Measurements from ENCODE around the gene RHOA. TPM values are rescaled to one million over a fixed set of nuclear protein-coding genes. Genes with fewer than 3 reads are reported as not detected.

RHOA gene
- total and polyA plus RNA-seq, 2 of the 13 experiments (the other 11 are each of a cell fraction or from before 2014, with no cell fraction given): 131 to 177 TPM

DNA sequence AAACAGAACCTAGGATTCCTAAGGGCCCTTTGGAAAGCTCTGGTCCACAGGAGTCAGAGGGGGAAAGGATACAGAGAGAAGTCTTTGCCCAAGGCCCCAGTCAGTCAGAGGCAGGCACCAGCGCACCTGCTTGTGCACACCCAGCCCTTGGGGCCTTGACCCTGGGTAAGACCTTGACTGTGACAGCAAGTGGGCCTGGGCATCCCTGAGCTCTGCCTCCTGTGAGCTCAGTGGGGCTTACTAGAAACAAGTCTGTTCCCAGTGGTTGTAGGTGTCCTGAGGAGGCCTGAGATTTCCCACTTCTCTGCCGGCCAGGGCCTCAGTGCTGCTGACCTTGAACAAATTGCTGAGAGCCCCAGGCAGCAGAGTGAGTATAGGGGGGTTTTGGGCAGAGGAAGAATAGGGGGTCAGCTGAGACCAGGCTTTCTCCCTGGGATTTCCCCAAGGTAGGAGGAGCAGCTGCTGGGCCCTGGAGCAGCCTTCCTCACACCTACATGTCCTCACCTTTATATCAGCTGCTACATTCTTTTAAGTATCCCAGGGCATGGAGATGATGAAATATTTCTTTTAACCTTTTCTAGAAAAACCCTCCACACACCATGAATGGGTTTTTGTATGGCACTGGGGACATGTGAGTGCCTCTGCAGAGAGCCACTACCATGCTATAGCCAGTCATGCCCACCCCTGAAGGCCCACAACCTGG lies 48.6 kb upstream of the RHOA start (continued):
- no peak for TF ChIP-seq NFE2L1 (CRISPR knock-in tag; IDR thresholded peaks at IDR 0.05; ENCODE audit: borderline replicate concordance)

DNA sequence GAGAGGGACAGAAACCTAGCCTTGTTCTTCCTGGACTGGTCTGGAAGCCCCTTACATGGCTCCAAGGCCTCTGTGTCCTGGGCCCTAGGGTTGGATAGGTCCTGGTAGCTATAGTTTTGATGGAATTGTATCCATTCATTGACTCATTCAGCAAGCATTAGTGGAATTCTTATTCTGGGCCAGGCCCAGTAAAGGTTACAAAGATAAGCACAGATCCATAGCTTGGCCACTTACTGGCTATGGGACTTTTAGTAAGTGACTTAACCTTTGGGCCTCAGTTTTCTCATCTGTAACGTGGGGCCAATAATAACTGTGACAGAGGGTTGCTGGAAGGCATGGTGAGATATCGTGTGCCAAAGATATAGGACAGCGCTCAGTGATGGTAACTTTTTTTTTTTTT lies 44.7 kb upstream of the RHOA start:
- Histone ChIP-seq H4K20me1 (ENCODE audit: insufficient read depth, low read length) (no peaks in the 10 kb centered on the region), H3K4me1 (ENCODE audit: insufficient read depth, low read length) (peaks cover 63% of the 10 kb centered on the region), H3K9ac (ENCODE audit: insufficient read depth, low read depth, low read length) (no peak overlapping the region), H2AFZ (ENCODE audit: low read length) (no peak overlapping the region), H3K4me3 (replicated peaks in 1 of 3; ENCODE audit: insufficient read depth in 1 of 3, low read depth in 2 of 3, low read length in 3 of 3) (no peak overlapping the region), H3K36me3 (replicated peaks in 1 of 2; ENCODE audit: control insufficient read depth in 1 of 2, insufficient read depth in 2 of 2, low read length in 2 of 2) (no peaks in the 10 kb centered on the region), H3K4me2 (ENCODE audit: low read depth, low read length) (no peak overlapping the region), H3K27ac (ENCODE audit: extremely low read length, insufficient read depth, low read length) (no peak overlapping the region), H3K79me2 (ENCODE audit: insufficient read depth, low read length) (no peaks in the 10 kb centered on the region), H3K27me3 (ENCODE audit: control insufficient read depth in 1 of 2, insufficient read depth in 2 of 2, low read length in 2 of 2) (no peaks in the 10 kb centered on the region), H3K9me3 (ENCODE audit: low read length) (no peaks in the 10 kb centered on the region)
- 82% methylated on average over 2 of the region's 3 CpGs for WGBS (ENCODE audit: low lambda C conversion rate)
- ChIA-PET POLR2A (no interaction called here), CTCF (ENCODE audit: low intra/inter-chr PET ratio, low total read pairs) (no interaction called here)
- FAIRE-seq (no peak), ATAC-seq (no peak), DNase-seq (ENCODE audit: low spot score) (no peak)
- intact Hi-C loops (cut with micrococcal nuclease; ENCODE audit: unreplicated experiment): no loop called here
- TF ChIP-seq KLF9 (CRISPR knock-in tag; IDR thresholded peaks at IDR 0.05; ENCODE audit: low read depth): no peak
- TF ChIP-seq ZNF629 (CRISPR knock-in tag; conservative IDR thresholded peaks at IDR 0.05): peak; percentile 71
- BruUV-seq (replicated peaks): no TSS peak
- in situ Hi-C loops (cut with HindIII; ENCODE audit: extremely low pct_ligation_motif_present, low pct_unique_long_range_greater_than_20kb): no loop called here

DNA sequence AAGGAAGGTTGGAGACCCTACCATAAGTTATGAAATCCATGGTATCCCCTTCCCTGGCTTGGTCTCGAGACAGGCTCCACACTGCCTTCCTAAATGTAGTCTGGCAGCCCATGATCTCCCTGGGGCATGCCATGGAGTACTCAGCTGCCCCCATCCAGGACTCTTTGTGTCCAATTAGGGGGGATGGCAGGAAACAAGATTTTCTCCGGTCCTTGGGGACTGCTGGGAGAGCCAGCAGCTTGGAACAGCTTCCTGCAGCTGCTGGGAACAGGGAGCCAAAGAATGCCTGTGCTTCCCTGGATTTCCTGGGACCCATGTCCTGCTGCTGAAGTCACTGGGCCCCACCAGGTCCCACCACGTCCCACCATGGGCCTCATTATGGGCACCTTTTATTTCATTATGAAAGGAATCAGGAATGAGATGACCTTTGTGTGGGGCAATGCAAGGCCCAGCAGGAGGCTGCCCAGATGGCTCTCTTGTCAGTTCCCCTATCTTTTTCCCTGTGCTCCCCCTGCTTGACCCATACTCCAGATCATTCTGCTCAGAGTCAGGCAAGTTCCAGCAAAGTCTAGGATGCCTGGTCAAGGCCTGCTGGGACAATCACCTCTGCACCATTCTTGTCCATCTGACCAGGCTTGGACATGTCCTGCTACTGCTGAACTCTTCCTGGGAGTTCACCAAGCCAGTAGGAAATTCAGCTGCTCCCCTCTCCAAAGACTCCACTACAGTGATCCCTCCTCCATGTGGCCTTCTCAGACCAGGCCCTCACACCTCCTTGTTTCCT lies 43.3 kb upstream of the RHOA start:
- intact Hi-C loops (cut with micrococcal nuclease; ENCODE audit: unreplicated experiment): loop anchor here (1.0 kb wide), 2 partner anchors 84 to 216 kb away; no protein-coding TSS in a partner anchor
- POLR2A ChIA-PET: interaction anchor here (1.0 to 1.2 kb wide), 4 partner anchors 10 to 45 kb away, joined by 3 to 7 read pairs (median 4); partner anchors contain the start of genes RHOA and TCTA
- FAIRE-seq: no peak
- TF ChIP-seq, protein P1, sequence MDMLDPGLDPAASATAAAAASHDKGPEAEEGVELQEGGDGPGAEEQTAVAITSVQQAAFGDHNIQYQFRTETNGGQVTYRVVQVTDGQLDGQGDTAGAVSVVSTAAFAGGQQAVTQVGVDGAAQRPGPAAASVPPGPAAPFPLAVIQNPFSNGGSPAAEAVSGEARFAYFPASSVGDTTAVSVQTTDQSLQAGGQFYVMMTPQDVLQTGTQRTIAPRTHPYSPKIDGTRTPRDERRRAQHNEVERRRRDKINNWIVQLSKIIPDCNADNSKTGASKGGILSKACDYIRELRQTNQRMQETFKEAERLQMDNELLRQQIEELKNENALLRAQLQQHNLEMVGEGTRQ (IDR thresholded peaks at IDR 0.05; ENCODE audit: low read depth, low read length): no peak
- TF ChIP-seq, protein P1 (CRISPR knock-in tag; IDR thresholded peaks at IDR 0.05; ENCODE audit: borderline replicate concordance): no peak
- TF ChIP-seq, protein P2, sequence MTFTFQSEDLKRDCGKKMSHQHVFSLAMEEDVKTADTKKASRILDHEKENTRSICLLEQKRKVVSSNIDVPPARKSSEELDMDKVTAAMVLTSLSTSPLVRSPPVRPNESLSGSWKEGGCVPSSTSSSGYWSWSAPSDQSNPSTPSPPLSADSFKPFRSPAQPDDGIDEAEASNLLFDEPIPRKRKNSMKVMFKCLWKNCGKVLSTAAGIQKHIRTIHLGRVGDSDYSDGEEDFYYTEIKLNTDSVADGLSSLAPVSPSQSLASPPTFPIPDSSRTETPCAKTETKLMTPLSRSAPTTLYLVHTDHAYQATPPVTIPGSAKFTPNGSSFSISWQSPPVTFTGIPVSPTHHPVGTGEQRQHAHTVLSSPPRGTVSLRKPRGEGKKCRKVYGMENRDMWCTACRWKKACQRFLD (CRISPR knock-in tag; IDR thresholded peaks at IDR 0.05; ENCODE audit: borderline replicate concordance): no peak
- no peak for TF ChIP-seq ZNF577 (CRISPR knock-in tag; IDR thresholded peaks at IDR 0.05; ENCODE audit: borderline replicate concordance, low read depth)
- no peak for TF ChIP-seq SAP130 (CRISPR knock-in tag; IDR thresholded peaks at IDR 0.05; ENCODE audit: low read depth)
- no peak for TF ChIP-seq KDM5B (CRISPR knock-in tag; IDR thresholded peaks at IDR 0.05; ENCODE audit: borderline replicate concordance)

More for the DNA sequence above, 43.3 kb upstream of the RHOA start:
- peaks cover 50% of the 10 kb centered on the region for H3K4me1 ChIP-seq (ENCODE audit: insufficient read depth, low read length)
- CTCF ChIA-PET (ENCODE audit: low intra/inter-chr PET ratio, low total read pairs): interaction anchor here (1.3 kb wide), 1 partner anchor 217 kb away, joined by 5 read pairs; no protein-coding TSS in a partner anchor
- peak overlapping the region; percentile 14; the same call in 1 of the 2 replicates for H3K4me2 ChIP-seq (ENCODE audit: low read depth, low read length)
- WGBS (ENCODE audit: low lambda C conversion rate): no CpG with 5 or more reads among the region's 3 CpGs
- DNase-seq (ENCODE audit: low spot score) (no peak), ATAC-seq (peak; percentile 18)
- no peak overlapping the region for H3K9ac ChIP-seq (ENCODE audit: insufficient read depth, low read depth, low read length)
- H2AFZ ChIP-seq (ENCODE audit: low read length): no peak overlapping the region
- H3K27me3 ChIP-seq (ENCODE audit: control insufficient read depth in 1 of 2, insufficient read depth in 2 of 2, low read length in 2 of 2): no peaks in the 10 kb centered on the region
- in situ Hi-C loops (cut with HindIII; ENCODE audit: extremely low pct_ligation_motif_present, low pct_unique_long_range_greater_than_20kb): no loop called here
- no peak overlapping the region; a peak in 1 of 6 replicates for H3K4me3 ChIP-seq (replicated peaks in 1 of 3; ENCODE audit: insufficient read depth in 1 of 3, low read depth in 2 of 3, low read length in 3 of 3)
- no peaks in the 10 kb centered on the region for H4K20me1 ChIP-seq (ENCODE audit: insufficient read depth, low read length)
- H3K36me3 ChIP-seq (replicated peaks in 1 of 2; ENCODE audit: control insufficient read depth in 1 of 2, insufficient read depth in 2 of 2, low read length in 2 of 2): no peaks in the 10 kb centered on the region
- no peaks in the 10 kb centered on the region for H3K9me3 ChIP-seq (ENCODE audit: low read length)
- H3K27ac ChIP-seq (ENCODE audit: extremely low read length, insufficient read depth, low read length): no peak overlapping the region
- no peaks in the 10 kb centered on the region for H3K79me2 ChIP-seq (ENCODE audit: insufficient read depth, low read length)
- no TSS peak for BruUV-seq (replicated peaks)
